A549 (cell line): ENCODE measurements around the gene GPR137B. TPM values are rescaled to one million over a fixed set of nuclear protein-coding genes. Genes with fewer than 3 reads are reported as not detected.
A peak's percentile ranks its signal among the peaks of the same experiment; 100 is the strongest.

ENCODE experiments used
- ATAC-seq, 2 experiments: fragments of 200-7000 bp in 1 of 2; fragments of >200 bp in 1 of 2; cut with Nextera tagmentation in 1 of 2; cut with Tn5 transposase in 1 of 2; 3 replicates each; pipeline versions ENCODE4 v1.8.0 to v1.9.1; 2018 to 2020; ENCODE audit warnings: mild to moderate bottlenecking in 1 of 2, moderate library complexity in 1 of 2
- CTCF ChIA-PET: fragments of 300-600 bp; sonication (Branson Sonifier 250); formaldehyde crosslinking; extraction: SDS; loops from one replicate; lab custom pipeline; 2021; ENCODE audit warnings: antibody characterized with exemption, inconsistent platforms; lab: Yijun Ruan, JAX
- POLR2A ChIA-PET: fragments of 350-600 bp; formaldehyde crosslinking; extraction: SDS; loops from one replicate; lab custom pipeline; 2021; ENCODE audit warnings: antibody characterized with exemption, inconsistent platforms; lab: Yijun Ruan, JAX
- DNase-seq, 2 experiments: peaks; one replicate each; pipeline versions ENCODE4 v3.0.0 to v3.0.0-alpha.2; 2011 to 2016; ENCODE audit warnings: low read depth in 1 of 2, low spot score in 1 of 2
- FAIRE-seq: peaks from 2 replicates; lab custom pipeline; 2011; peaks lifted over from hg19 to GRCh38; lab: Jason Lieb, UNC
- H3K27ac ChIP-seq, 2 experiments: fragments of >200 bp; sonication (Bioruptor Twin); formaldehyde crosslinking; 3 replicates each; pipeline ENCODE4 v1.5.1; 2016 to 2017
- H3K4me1 ChIP-seq: fragments of >200 bp; sonication (Bioruptor Twin); formaldehyde crosslinking; 3 replicates; pipeline ENCODE4 v1.6.1; 2016
- H3K4me2 ChIP-seq: fragments of >200 bp; sonication (Bioruptor Twin); formaldehyde crosslinking; 3 replicates; pipeline ENCODE4 v1.6.1; 2016
- H3K4me3 ChIP-seq: fragments of >200 bp; sonication (Bioruptor Twin); formaldehyde crosslinking; 3 replicates; pipeline ENCODE4 v1.5.1; 2016
- H3K9me3 ChIP-seq: fragments of >200 bp; sonication (Bioruptor Twin); formaldehyde crosslinking; 3 replicates; pipeline ENCODE4 v1.6.1; 2016
- BCL3 ChIP-seq: fragments of >200 bp; sonication (Bioruptor Twin); formaldehyde crosslinking; IDR thresholded peaks from 3 replicates; pipeline ENCODE4 v1.6.1; 2016
- CBX2 ChIP-seq: fragments of 200-600 bp; sonication (generic); IDR thresholded peaks from 2 replicates; pipeline ENCODE4 v1.6.1; 2016; ENCODE audit warnings: low read depth, mild to moderate bottlenecking, borderline replicate concordance
- CHD2 ChIP-seq: fragments of 150-350 bp; IDR thresholded peaks from 2 replicates; pipeline ENCODE4 v1.6.1; 2014; ENCODE audit warnings: low read length; ENCODE audit not compliant: partially characterized antibody
- CHD4 ChIP-seq: fragments of 200-600 bp; sonication (generic); IDR thresholded peaks from 2 replicates; pipeline ENCODE4 v1.6.1; 2016; ENCODE audit warnings: antibody characterized with exemption, mild to moderate bottlenecking, borderline replicate concordance
- E2F6 ChIP-seq: IDR thresholded peaks from 2 replicates; pipeline ENCODE4 v1.6.1; 2012; ENCODE audit warnings: low read depth, borderline replicate concordance
- EHF ChIP-seq: fragments of 250-450 bp; sonication (Bioruptor Pico); IDR thresholded peaks from 2 replicates; pipeline ENCODE4 v1.5.0; 2020; ENCODE audit warnings: mild to moderate bottlenecking
- EP300 ChIP-seq, 2 experiments: fragments of >200 bp; sonication (Bioruptor Twin); formaldehyde crosslinking; IDR thresholded peaks; 2 replicates in 1 of 2; 3 replicates in 1 of 2; pipeline ENCODE4 v1.6.1; 2016 to 2017
- HES2 ChIP-seq: fragments of >200 bp; sonication (Bioruptor Twin); formaldehyde crosslinking; IDR thresholded peaks from 2 replicates; pipeline ENCODE4 v1.6.1; 2016
- HEYL ChIP-seq: fragments of 250-450 bp; sonication (Bioruptor Pico); IDR thresholded peaks from 2 replicates; pipeline ENCODE4 v1.8.0; 2021; ENCODE audit warnings: mild to moderate bottlenecking, moderate library complexity
- HOXA7 ChIP-seq: fragments of 250-450 bp; sonication (Bioruptor Pico); IDR thresholded peaks from 2 replicates; pipeline ENCODE4 v1.5.0; 2020; ENCODE audit warnings: mild to moderate bottlenecking, moderate library complexity
- HOXB13 ChIP-seq: fragments of 250-450 bp; sonication (Bioruptor Pico); IDR thresholded peaks from 2 replicates; pipeline ENCODE4 v1.5.0; 2020; ENCODE audit warnings: low read depth, mild to moderate bottlenecking, moderate library complexity
- HOXB5 ChIP-seq: fragments of 250-450 bp; sonication (Bioruptor Pico); IDR thresholded peaks from 2 replicates; pipeline ENCODE4 v1.5.0; 2020; ENCODE audit warnings: mild to moderate bottlenecking, moderate library complexity
- KDM5A ChIP-seq: fragments of 200-600 bp; sonication (generic); IDR thresholded peaks from 2 replicates; pipeline ENCODE4 v1.6.1; 2016; ENCODE audit warnings: antibody characterized with exemption, mild to moderate bottlenecking
- MAFK ChIP-seq: fragments of 450-650 bp; IDR thresholded peaks from 2 replicates; pipeline ENCODE4 v1.6.1; 2014; ENCODE audit not compliant: partially characterized antibody
- MAZ ChIP-seq: fragments of 150-350 bp; IDR thresholded peaks from 2 replicates; pipeline ENCODE4 v1.6.1; 2014; ENCODE audit warnings: antibody characterized with exemption, low read depth, low read length, borderline replicate concordance
- NFE2L2 ChIP-seq: fragments of 150-350 bp; conservative IDR thresholded peaks from 2 replicates; pipeline ENCODE4 v1.6.1; 2014; ENCODE audit warnings: low read length
- NPAS2 ChIP-seq: fragments of 250-450 bp; sonication (Bioruptor Pico); IDR thresholded peaks from 2 replicates; pipeline ENCODE4 v1.8.0; 2022; ENCODE audit warnings: mild to moderate bottlenecking, moderate library complexity, borderline replicate concordance
- NR3C1 ChIP-seq: fragments of >200 bp; sonication (Bioruptor Twin); formaldehyde crosslinking; IDR thresholded peaks from 3 replicates; pipeline ENCODE4 v1.6.1; 2017
- PHF8 ChIP-seq: fragments of 200-600 bp; sonication (generic); IDR thresholded peaks from 2 replicates; pipeline ENCODE4 v1.6.1; 2016; ENCODE audit warnings: low read depth, mild to moderate bottlenecking, antibody characterized with exemption, moderate library complexity, borderline replicate concordance
- POLR2AphosphoS2 ChIP-seq: conservative IDR thresholded peaks from 2 replicates; pipeline ENCODE4 v1.6.1; 2012; ENCODE audit warnings: low read length, improper control_type of control experiment, inconsistent platforms
- RAD21 ChIP-seq, 2 experiments: fragments of >200 bp in 1 of 2; sonication (Bioruptor Twin) in 1 of 2; formaldehyde crosslinking in 1 of 2; IDR thresholded peaks in 1 of 2; conservative IDR thresholded peaks in 1 of 2; 2 replicates in 1 of 2; 3 replicates in 1 of 2; pipeline ENCODE4 v1.6.1; 2012 to 2018; ENCODE audit warnings: inconsistent platforms in 1 of 2
- RCOR1 ChIP-seq: fragments of 150-350 bp; IDR thresholded peaks from 2 replicates; pipeline ENCODE4 v1.6.1; 2014; ENCODE audit warnings: antibody characterized with exemption, low read length, low read depth
- TFCP2L1 ChIP-seq: fragments of 250-450 bp; sonication (Bioruptor Pico); IDR thresholded peaks from 2 replicates; pipeline ENCODE4 v1.5.0; 2021; ENCODE audit warnings: mild to moderate bottlenecking
- TP53 ChIP-seq: fragments of 250-450 bp; sonication (Bioruptor Pico); IDR thresholded peaks from 2 replicates; pipeline ENCODE4 v1.5.0; 2021; ENCODE audit warnings: mild to moderate bottlenecking, moderate library complexity
- WGBS: methylation state at CpG from one replicate; pipeline ENCODE4 v1.1.6; 2017; ENCODE audit errors: missing lambda C conversion rate; 5-methylcytosine and 5-hydroxymethylcytosine counted together
- polyA minus RNA-seq: library from RNA; depleted of rRNA, polyadenylated mRNA; stranded (reverse); fragments of >200 nt; gene quantifications from 2 replicates; pipeline ENCODE4 v1.2.3, GENCODE V29; 2011; rRNA and poly(A)+ RNA removed
- polyA plus RNA-seq, 4 experiments: library from polyadenylated mRNA; depleted of rRNA in 3 of 4; stranded (reverse); fragments of >200 nt; fragmentation: RNase III in 1 of 4; extraction: RNeasy Plus Mini Kit Qiagen cat#74134 plus additional on column Dnase treatment in 1 of 4; gene quantifications; 2 replicates in 3 of 4; 3 replicates in 1 of 4; pipeline ENCODE4 v1.2.3, GENCODE V29; 2011 to 2017

GPR137B gene
- polyA plus RNA-seq (2011; rRNA removed), result 5.8 and 8.5 TPM in 2 replicates
- 4.1 and 6.5 TPM in 2 replicates for polyA plus RNA-seq (2012; cell fraction: cytosol; rRNA removed)
- 4.1 and 4.5 TPM in 2 replicates for polyA plus RNA-seq (2012; cell fraction: nucleus; rRNA removed)
- polyA plus RNA-seq (2017; fragmentation: RNase III; extraction: RNeasy Plus Mini Kit Qiagen cat#74134 plus additional on column Dnase treatment), result 7.4 to 9.2 TPM (median 9.2 TPM) in 3 replicates
- polyA minus RNA-seq, result 3.4 and 5.2 TPM in 2 replicates

- ATAC-seq, result peak; percentile 45 to 54
- H3K27ac ChIP-seq, result peak within 1 kb of the TSS; percentile 86 to 94
- ChIA-PET POLR2A (no interaction called here), CTCF (no interaction called here)
- no peak for FAIRE-seq
- DNase-seq, result peak; percentile 37 to 66
- WGBS, result 10% methylated on average over 27 of the region's 105 CpGs
- H3K9me3 ChIP-seq, result no peaks in the 10 kb centered on the region
- H3K4me1 ChIP-seq, result peaks cover 7% of the 10 kb centered on the region; the same call in 1 of the 3 replicates
- H3K4me3 ChIP-seq, result peak within 1 kb of the TSS; percentile 94
- H3K4me2 ChIP-seq, result peak within 1 kb of the TSS; percentile 96
- TF ChIP-seq HOXB13 (CRISPR knock-in tag) (no peak), TFCP2L1 (CRISPR knock-in tag) (no peak), BCL3 (0 out of 3 replicates have a peak, but pooled peaks have one; percentile 25), RAD21 (conservative IDR thresholded peaks at IDR 0.05 in 1 of 2, IDR thresholded peaks at IDR 0.05 in 1 of 2) (no peak), E2F6 (peak; percentile 60), MAFK (no peak)
Measured at GRCh38 chr1:236142253-236143103, at the start of gene GPR137B. Gene GPR137B, plus strand, starts transcription at chr1:236142539. Its CDS starts 84 bp downstream, at chr1:236142623.

- H3K27ac ChIP-seq, result no peak overlapping the region
- CTCF ChIA-PET, result interaction anchor here (0.6 to 1.1 kb wide), 4 partner anchors 13 to 447 kb away, joined by 3 to 4 read pairs (median 3); no protein-coding TSS in a partner anchor
- DNase-seq, result no peak
- no peak for TF ChIP-seq NR3C1
- TF ChIP-seq EP300 (IDR thresholded peaks at IDR 0.05), result no peak
- TF ChIP-seq CHD4, result no peak
- no peak for TF ChIP-seq KDM5A
- TF ChIP-seq POLR2AphosphoS2, result no peak
- TF ChIP-seq MAFK, result no peak
- no peak for TF ChIP-seq HEYL (CRISPR knock-in tag)
- TF ChIP-seq, all 56 proteins: peak for 0
- no peak overlapping the region for H3K4me2 ChIP-seq
- peaks cover 25% of the 10 kb centered on the region for H3K9me3 ChIP-seq
- no peaks in the 10 kb centered on the region for H3K4me1 ChIP-seq
- 23% methylated on average over 5 of the region's 5 CpGs for WGBS
- H3K4me3 ChIP-seq, result no peak overlapping the region
- POLR2A ChIA-PET, result interaction anchor here (0.7 kb wide), 1 partner anchor 79 kb away, joined by 3 read pairs; no protein-coding TSS in a partner anchor
- no peak for ATAC-seq
- no peak for FAIRE-seq
Measured at GRCh38 chr1:236092899-236093298, 49.4 kb upstream of the GPR137B start.

- CTCF ChIA-PET, result interaction anchor here (1.0 kb wide), 1 partner anchor 12 kb away, joined by 4 read pairs; no protein-coding TSS in a partner anchor
- 67% methylated on average over 3 of the region's 3 CpGs for WGBS
- ATAC-seq (no peak), FAIRE-seq (no peak), DNase-seq (no peak)
- H3K4me3 ChIP-seq, result no peak overlapping the region
- POLR2A ChIA-PET, result no interaction called here
- H3K27ac ChIP-seq, result no peak overlapping the region
- H3K4me2 ChIP-seq, result no peak overlapping the region
- H3K4me1 ChIP-seq, result no peaks in the 10 kb centered on the region
- peaks cover 25% of the 10 kb centered on the region for H3K9me3 ChIP-seq
- no peak for TF ChIP-seq HEYL (CRISPR knock-in tag)
- no peak for TF ChIP-seq HES2
- TF ChIP-seq NFE2L2, result no peak
- no peak for TF ChIP-seq MAZ
- TF ChIP-seq RAD21 (conservative IDR thresholded peaks at IDR 0.05 in 1 of 2, IDR thresholded peaks at IDR 0.05 in 1 of 2), result no peak
- TF ChIP-seq EHF (CRISPR knock-in tag), result no peak
- no peak for TF ChIP-seq HOXA7 (CRISPR knock-in tag)
- TF ChIP-seq HOXB5 (CRISPR knock-in tag), result no peak
- no peak for TF ChIP-seq CBX2
- TF ChIP-seq RCOR1, result no peak
- TF ChIP-seq NPAS2 (CRISPR knock-in tag), result no peak
- no peak for TF ChIP-seq CHD4
- no peak for TF ChIP-seq E2F6
- no peak for TF ChIP-seq PHF8
- TF ChIP-seq CHD2, result no peak
- TF ChIP-seq TP53 (CRISPR knock-in tag), result no peak
- TF ChIP-seq BCL3, result no peak
Measured at GRCh38 chr1:236095705-236096520, 46.4 kb upstream of the GPR137B start.
